GM12878 (cell line): Measurements from ENCODE around the gene N4BP2. TPM values are rescaled to one million over a fixed set of nuclear protein-coding genes. Genes with fewer than 3 reads are reported as not detected.

Source experiments
- ATAC-seq: fragments of 200-7000 bp; cut with Tn5 transposase; 3 replicates; pipeline ENCODE4 v1.9.1; 2020; ENCODE audit warnings: mild to moderate bottlenecking, moderate library complexity
- BruUV-seq: library from RNA; stranded (reverse); fragments of 400-500 nt; replicated peaks from 2 replicates; lab custom pipeline; 2021; lab: Mats Ljungman, UMichigan
- CTCF ChIA-PET: fragments of 300-600 bp; sonication (Branson Sonifier 250); formaldehyde crosslinking; extraction: SDS; loops from one replicate; lab custom pipeline; 2021; ENCODE audit warnings: inconsistent platforms; lab: Yijun Ruan, JAX
- POLR2A ChIA-PET: fragments of 350-600 bp; formaldehyde crosslinking; extraction: SDS; loops from one replicate; lab custom pipeline; 2021; ENCODE audit warnings: inconsistent platforms; lab: Charles Lee
- RAD21 ChIA-PET: fragments of 300-600 bp; sonication (Branson Sonifier 250); formaldehyde crosslinking; loops from one replicate; lab custom pipeline; 2023; ENCODE audit warnings: antibody characterized with exemption; ENCODE audit not compliant: unreplicated experiment; lab: Charles Lee
- SMC1A ChIA-PET: fragments of 300-600 bp; sonication (Branson Sonifier 250); formaldehyde crosslinking; loops from one replicate; lab custom pipeline; 2023; ENCODE audit not compliant: unreplicated experiment, uncharacterized antibody; lab: Charles Lee
- DNase-seq: peaks from one replicate; pipeline ENCODE4 v3.0.0-alpha.2; 2011; ENCODE audit warnings: low read depth, low spot score
- FAIRE-seq: peaks from 3 replicates; lab custom pipeline; 2011; peaks lifted over from hg19 to GRCh38; lab: Jason Lieb, UNC
- H2AFZ ChIP-seq: 2 replicates; pipeline ENCODE4 v1.6.0; 2011; ENCODE audit warnings: low read depth, low read length, control low read depth; ENCODE audit not compliant: control insufficient read depth
- H3K27ac ChIP-seq: 2 replicates; pipeline ENCODE4 v1.5.1; 2011; ENCODE audit warnings: control low read depth; ENCODE audit not compliant: control insufficient read depth, insufficient read depth
- H3K27me3 ChIP-seq, 2 experiments: replicated peaks in 1 of 2; 2 replicates each; pipeline versions ENCODE4 v1.6.0 to v1.6.1; 2011; ENCODE audit warnings: low read length in 1 of 2; ENCODE audit not compliant: control insufficient read depth in 2 of 2, insufficient read depth in 2 of 2
- H3K36me3 ChIP-seq, 2 experiments: 2 replicates each; pipeline ENCODE4 v1.5.1; 2011; ENCODE audit warnings: low read length in 1 of 2; ENCODE audit not compliant: control insufficient read depth in 2 of 2, insufficient read depth in 2 of 2
- H3K4me1 ChIP-seq: 2 replicates; pipeline ENCODE4 v1.6.1; 2011; ENCODE audit warnings: mild to moderate bottlenecking, low read length, moderate library complexity, mixed read lengths; ENCODE audit not compliant: control insufficient read depth, insufficient read depth
- H3K4me2 ChIP-seq: 2 replicates; pipeline ENCODE4 v1.6.0; 2011; ENCODE audit warnings: control low read depth; ENCODE audit not compliant: control insufficient read depth, insufficient read depth
- H3K4me3 ChIP-seq: fragments of 200-600 bp; sonication (generic); 2 replicates; pipeline ENCODE4 v1.5.1; 2016
- H3K79me2 ChIP-seq: 2 replicates; pipeline ENCODE4 v1.6.0; 2011; ENCODE audit warnings: low read length; ENCODE audit not compliant: control insufficient read depth, insufficient read depth
- H3K9ac ChIP-seq: 2 replicates; pipeline ENCODE4 v1.8.0; 2011; ENCODE audit warnings: low read length, control low read depth, mixed read lengths; ENCODE audit not compliant: control insufficient read depth, insufficient read depth
- H3K9me3 ChIP-seq: replicated peaks from 3 replicates; pipeline ENCODE4 v1.5.1; 2011; ENCODE audit warnings: mild to moderate bottlenecking, low read length; ENCODE audit not compliant: control insufficient read depth, insufficient read depth
- H4K20me1 ChIP-seq: 2 replicates; pipeline ENCODE4 v1.6.0; 2011; ENCODE audit not compliant: control insufficient read depth, insufficient read depth
- BHLHE40 ChIP-seq, 2 experiments: fragments of 450-650 bp in 1 of 2; IDR thresholded peaks; 2 replicates each; pipeline ENCODE4 v1.6.1; 2011 to 2017; ENCODE audit warnings: low read depth in 2 of 2, borderline replicate concordance in 1 of 2, improper control_type of control experiment in 1 of 2, low read length in 1 of 2, mild to moderate bottlenecking in 1 of 2
- DPF2 ChIP-seq: fragments of 450-650 bp; IDR thresholded peaks from 2 replicates; pipeline ENCODE4 v1.6.1; 2017; ENCODE audit warnings: mild to moderate bottlenecking
- HDAC2 ChIP-seq: fragments of 200-600 bp; sonication (generic); IDR thresholded peaks from 2 replicates; pipeline ENCODE4 v1.6.1; 2017
- NFYA ChIP-seq: IDR thresholded peaks from 2 replicates; pipeline ENCODE4 v1.6.1; 2011; ENCODE audit warnings: low read depth, mild to moderate bottlenecking, low read length, improper control_type of control experiment, borderline replicate concordance
- STAT3 ChIP-seq: IDR thresholded peaks from 2 replicates; pipeline ENCODE4 v1.6.1; 2011; ENCODE audit warnings: low read depth, low read length, improper control_type of control experiment
- WGBS: methylation state at CpG from one replicate; pipeline ENCODE4 v1.1.6; 2016; ENCODE audit warnings: low lambda C conversion rate; ENCODE audit not compliant: insufficient replicate concordance, insufficient coverage; ENCODE audit errors: missing lambda C conversion rate; 5-methylcytosine and 5-hydroxymethylcytosine counted together
- in situ Hi-C: fragments of 300-500 bp; cut with MboI; formaldehyde crosslinking; loops from 9 replicates; pipeline ENCODE4 v1.14.3; 2018; ENCODE audit warnings: mixed read lengths
- intact Hi-C: fragments of 100-400 bp; cut with micrococcal nuclease; formaldehyde crosslinking; loops from one replicate; pipeline ENCODE4 v1.14.2; 2022; ENCODE audit not compliant: unreplicated experiment
- polyA plus RNA-seq, 11 experiments: library from polyadenylated mRNA; depleted of rRNA in 4 of 11; unstranded in 6 of 11; stranded (reverse) in 5 of 11; fragments of >200 nt; fragmentation: Nextera tagmentation in 4 of 11; fragmentation: Illumina TruSeq in 1 of 11; extraction: Ambion mirVana in 4 of 11; extraction: Trizol in 1 of 11; gene quantifications; 1 replicate in 1 of 11; 2 replicates in 10 of 11; pipeline versions ENCODE4 v1.2.1 to v1.2.3, GENCODE V29; 2011 to 2016; ENCODE audit warnings: inconsistent platforms in 2 of 11, missing spikeins in 2 of 11, low read depth in 1 of 11
- total RNA-seq, 4 experiments: library from RNA; depleted of rRNA in 3 of 4; stranded (reverse); fragments of >200 nt in 3 of 4; fragmentation: Illumina TruSeq in 1 of 4; extraction: Trizol in 1 of 4; gene quantifications; 2 replicates each; pipeline versions ENCODE4 v1.2.1 to v1.2.3, GENCODE V29; 2013 to 2021
- TF ChIP-seq, protein P1 (sequence below): fragments of 450-650 bp; IDR thresholded peaks from 2 replicates; pipeline ENCODE4 v1.6.1; 2016; ENCODE audit warnings: mild to moderate bottlenecking

Gene N4BP2
- total and polyA plus RNA-seq, 10 of the 15 experiments (the other 5 are each of a cell fraction or from before 2014, with no cell fraction given), result 2.3 to 18.7 (median 10.0) TPM

DNA sequence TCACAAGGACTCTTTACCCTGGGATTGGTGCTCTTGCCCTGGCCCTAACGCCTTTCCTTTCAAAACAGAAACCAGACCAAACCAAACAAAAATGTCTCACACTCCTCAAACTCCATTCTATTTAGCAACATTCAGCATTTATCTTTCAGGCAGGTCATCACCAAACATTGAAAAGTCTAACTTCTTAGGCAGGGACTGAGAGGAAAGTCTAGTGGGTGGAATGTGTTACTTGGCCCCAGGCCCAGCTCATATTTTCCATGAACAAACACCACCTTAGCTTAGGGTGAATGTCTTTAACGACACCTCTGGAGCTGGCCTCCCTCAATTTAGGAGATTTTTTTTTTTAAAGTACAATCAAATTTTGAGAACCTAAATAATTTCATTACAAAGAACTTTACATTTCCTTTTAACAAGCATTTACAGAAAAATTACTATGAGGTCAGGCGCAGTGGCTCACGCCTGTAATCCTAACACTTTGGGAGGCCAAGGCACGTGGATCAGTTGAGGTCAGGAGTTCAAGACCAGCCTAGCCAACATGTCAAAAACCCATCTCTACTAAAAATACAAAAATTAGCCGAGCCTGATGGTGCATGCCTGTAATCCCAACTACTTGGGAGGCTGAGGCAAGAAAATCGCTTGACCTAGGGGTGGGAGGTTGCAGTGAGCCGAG lies 10.2 kb upstream of the N4BP2 start:
- in situ Hi-C loops, result no loop called here
- peak; percentile 32; the same call in 1 of the 2 replicates for TF ChIP-seq DPF2
- no peak for TF ChIP-seq NFYA
- TF ChIP-seq STAT3, result no peak
- TF ChIP-seq HDAC2, result no peak
- TF ChIP-seq BHLHE40 (IDR thresholded peaks at IDR 0.05; ENCODE audit: borderline replicate concordance in 1 of 2, low read depth in 2 of 2, low read length in 1 of 2), result no peak
- TF ChIP-seq, protein P1, sequence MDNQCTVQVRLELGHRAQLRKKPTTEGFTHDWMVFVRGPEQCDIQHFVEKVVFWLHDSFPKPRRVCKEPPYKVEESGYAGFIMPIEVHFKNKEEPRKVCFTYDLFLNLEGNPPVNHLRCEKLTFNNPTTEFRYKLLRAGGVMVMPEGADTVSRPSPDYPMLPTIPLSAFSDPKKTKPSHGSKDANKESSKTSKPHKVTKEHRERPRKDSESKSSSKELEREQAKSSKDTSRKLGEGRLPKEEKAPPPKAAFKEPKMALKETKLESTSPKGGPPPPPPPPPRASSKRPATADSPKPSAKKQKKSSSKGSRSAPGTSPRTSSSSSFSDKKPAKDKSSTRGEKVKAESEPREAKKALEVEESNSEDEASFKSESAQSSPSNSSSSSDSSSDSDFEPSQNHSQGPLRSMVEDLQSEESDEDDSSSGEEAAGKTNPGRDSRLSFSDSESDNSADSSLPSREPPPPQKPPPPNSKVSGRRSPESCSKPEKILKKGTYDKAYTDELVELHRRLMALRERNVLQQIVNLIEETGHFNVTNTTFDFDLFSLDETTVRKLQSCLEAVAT, result peak; percentile 71; the same call in 1 of the 2 replicates
- TF ChIP-seq, all 136 proteins: peak for 2
- Histone ChIP-seq H3K9me3 (no peaks in the 10 kb centered on the region), H3K4me3 (no peak overlapping the region), H3K9ac (no peak overlapping the region), H2AFZ (no peak overlapping the region), H3K36me3 (no peaks in the 10 kb centered on the region), H4K20me1 (no peaks in the 10 kb centered on the region), H3K27me3 (no peaks in the 10 kb centered on the region), H3K4me2 (no peak overlapping the region), H3K27ac (no peak overlapping the region), H3K4me1 (no peaks in the 10 kb centered on the region), H3K79me2 (no peaks in the 10 kb centered on the region)
- ChIA-PET RAD21 (interaction anchor here (1.2 to 1.8 kb wide), 2 partner anchors 9 to 12 kb away, joined by 4 to 6 read pairs; no protein-coding TSS in a partner anchor), CTCF (interaction anchor here (0.7 to 2.2 kb wide), 3 partner anchors 10 to 271 kb away, joined by 4 to 6 read pairs (median 4); no protein-coding TSS in a partner anchor), POLR2A (interaction anchor here (0.6 to 1.6 kb wide), 4 partner anchors 9 to 639 kb away, joined by 3 to 8 read pairs (median 3); no protein-coding TSS in a partner anchor), SMC1A (interaction anchor here (0.6 to 1.1 kb wide), 5 partner anchors 12 to 1039 kb away, joined by 3 to 7 read pairs (median 3); no protein-coding TSS in a partner anchor)
- WGBS, result 63% methylated on average over 8 of the region's 8 CpGs
- FAIRE-seq (no peak), ATAC-seq (no peak), DNase-seq (no peak)
- intact Hi-C loops, result no loop called here
- BruUV-seq, result no TSS peak
